GM23338 (cell line): ENCODE measurements around the gene ADAMTS14. TPM values are rescaled to one million over a fixed set of nuclear protein-coding genes. Genes with fewer than 3 reads are reported as not detected.

Source experiments
- ATAC-seq: fragments of 200-7000 bp; cut with Tn5 transposase; 3 replicates; pipeline ENCODE4 v1.9.1; 2020
- DNase-seq: peaks from one replicate; pipeline ENCODE4 v3.0.0-alpha.2; 2015; ENCODE audit warnings: low spot score
- H2AFZ ChIP-seq: fragments of 200-600 bp; sonication (generic); 2 replicates; pipeline ENCODE4 v1.8.0; 2016; ENCODE audit warnings: antibody characterized with exemption, mild to moderate bottlenecking, moderate library complexity
- H3F3A ChIP-seq: fragments of 200-600 bp; sonication (generic); replicated peaks from 2 replicates; pipeline ENCODE4 v1.8.0; 2017; ENCODE audit warnings: antibody characterized with exemption, mixed run types, low read depth
- H3K27ac ChIP-seq: fragments of 200-600 bp; sonication (generic); 2 replicates; pipeline ENCODE4 v1.6.1; 2016; ENCODE audit warnings: low read depth
- H3K27me3 ChIP-seq: fragments of 200-600 bp; sonication (generic); 2 replicates; pipeline ENCODE4 v1.8.0; 2016; ENCODE audit warnings: mild to moderate bottlenecking, mixed run types, moderate library complexity; ENCODE audit not compliant: insufficient read depth
- H3K36me3 ChIP-seq: fragments of 200-600 bp; sonication (generic); 2 replicates; pipeline ENCODE4 v1.8.0; 2016; ENCODE audit warnings: mild to moderate bottlenecking; ENCODE audit not compliant: insufficient read depth
- H3K4me1 ChIP-seq: fragments of 200-600 bp; sonication (generic); 2 replicates; pipeline ENCODE4 v1.8.0; 2016; ENCODE audit warnings: mild to moderate bottlenecking, moderate library complexity; ENCODE audit not compliant: insufficient read depth
- H3K4me2 ChIP-seq: fragments of 200-600 bp; sonication (generic); 2 replicates; pipeline ENCODE4 v1.7.1; 2017; ENCODE audit warnings: mixed run types
- H3K4me3 ChIP-seq: fragments of 200-600 bp; sonication (generic); 2 replicates; pipeline ENCODE4 v1.6.1; 2016; ENCODE audit warnings: mixed run types
- H3K79me2 ChIP-seq: fragments of 200-600 bp; sonication (generic); replicated peaks from 2 replicates; pipeline ENCODE4 v1.8.0; 2017; ENCODE audit warnings: mild to moderate bottlenecking; ENCODE audit not compliant: insufficient read depth
- H3K9me2 ChIP-seq: fragments of 200-600 bp; sonication (generic); 2 replicates; pipeline ENCODE4 v1.8.0; 2017; ENCODE audit not compliant: insufficient read depth
- H4K20me1 ChIP-seq: fragments of 200-600 bp; sonication (generic); replicated peaks from 2 replicates; pipeline ENCODE4 v1.8.0; 2017; ENCODE audit warnings: mild to moderate bottlenecking; ENCODE audit not compliant: insufficient read depth
- H3K27ac Mint-ChIP-seq: 2 replicates; pipeline ENCODE4 v1.8.0; 2020; ENCODE audit warnings: inconsistent platforms, mild to moderate bottlenecking, moderate library complexity, mixed read lengths
- H3K27me3 Mint-ChIP-seq: 3 replicates; pipeline ENCODE4 v1.8.0; 2022; ENCODE audit warnings: low read depth, mild to moderate bottlenecking, moderate library complexity, mixed read lengths, inconsistent platforms; ENCODE audit not compliant: insufficient read depth, poor library complexity
- H3K36me3 Mint-ChIP-seq: 3 replicates; pipeline ENCODE4 v1.8.0; 2021; ENCODE audit warnings: low read depth, mild to moderate bottlenecking, inconsistent platforms, moderate library complexity, mixed read lengths
- H3K4me1 Mint-ChIP-seq: 3 replicates; pipeline ENCODE4 v1.8.0; 2020; ENCODE audit warnings: mild to moderate bottlenecking, inconsistent platforms, mixed read lengths
- H3K4me3 Mint-ChIP-seq: 3 replicates; pipeline ENCODE4 v1.8.0; 2021; ENCODE audit warnings: moderate library complexity, mild to moderate bottlenecking, inconsistent platforms, mixed read lengths
- H3K9me3 Mint-ChIP-seq: 3 replicates; pipeline ENCODE4 v1.8.0; 2020; ENCODE audit warnings: moderate library complexity, mild to moderate bottlenecking, inconsistent platforms, mixed read lengths
- CREB1 ChIP-seq: fragments of 250-450 bp; sonication (Bioruptor Pico); IDR thresholded peaks from 2 replicates; pipeline ENCODE4 v1.5.0; 2020; ENCODE audit warnings: low read depth, mild to moderate bottlenecking, moderate library complexity
- ETS1 ChIP-seq: IDR thresholded peaks from 2 replicates; pipeline ENCODE4 v1.6.1; 2016; ENCODE audit warnings: antibody characterized with exemption
- EZH2 ChIP-seq: fragments of 200-600 bp; sonication (generic); IDR thresholded peaks from one replicate; pipeline ENCODE4 v1.8.0; 2017; ENCODE audit warnings: antibody characterized with exemption, mild to moderate bottlenecking, low read depth; ENCODE audit not compliant: unreplicated experiment
- EZH2phosphoT487 ChIP-seq: fragments of 200-600 bp; sonication (generic); IDR thresholded peaks from one replicate; pipeline ENCODE4 v1.8.1; 2018; ENCODE audit warnings: antibody characterized with exemption; ENCODE audit not compliant: unreplicated experiment
- JUNB ChIP-seq: IDR thresholded peaks from one replicate; pipeline ENCODE4 v1.6.1; 2016; ENCODE audit warnings: antibody characterized with exemption; ENCODE audit not compliant: unreplicated experiment
- NANOG ChIP-seq: IDR thresholded peaks from 2 replicates; pipeline ENCODE4 v1.6.1; 2016; ENCODE audit warnings: antibody characterized with exemption, borderline replicate concordance
- POLR2AphosphoS5 ChIP-seq: IDR thresholded peaks from 2 replicates; pipeline ENCODE4 v1.6.1; 2016; ENCODE audit warnings: antibody characterized with exemption, low read depth
- REST ChIP-seq: IDR thresholded peaks from one replicate; pipeline ENCODE4 v1.6.1; 2018; ENCODE audit warnings: antibody characterized with exemption; ENCODE audit not compliant: unreplicated experiment
- STAT1 ChIP-seq: IDR thresholded peaks from one replicate; pipeline ENCODE4 v1.6.1; 2016; ENCODE audit warnings: antibody characterized with exemption; ENCODE audit not compliant: unreplicated experiment
- ZNF114 ChIP-seq: fragments of 250-450 bp; sonication (Bioruptor Pico); IDR thresholded peaks from 2 replicates; pipeline ENCODE4 v1.5.0; 2020; ENCODE audit warnings: mild to moderate bottlenecking, moderate library complexity
- ZNF331 ChIP-seq: fragments of 250-450 bp; sonication (Bioruptor Pico); IDR thresholded peaks from 2 replicates; pipeline ENCODE4 v1.5.0; 2020; ENCODE audit warnings: low read depth, mild to moderate bottlenecking, moderate library complexity
- polyA plus RNA-seq: library from polyadenylated mRNA; unstranded; fragments of >200 nt; fragmentation: Nextera tagmentation; extraction: Ambion mirVana; gene quantifications from 2 replicates; pipeline ENCODE4 v1.2.1, GENCODE V29; 2016
- total RNA-seq: library from RNA; depleted of rRNA; stranded (reverse); fragments of >200 nt; shearing (Covaris generic); gene quantifications from 2 replicates; pipeline ENCODE4 v1.2.3, GENCODE V29; 2014
- TF ChIP-seq, protein P1 (sequence below), 2 experiments: fragments of 200-600 bp in 1 of 2; sonication (generic) in 1 of 2; conservative IDR thresholded peaks; 2 replicates each; pipeline versions ENCODE4 v1.5.1 to v1.6.1; 2016 to 2017; ENCODE audit warnings: antibody characterized with exemption in 2 of 2, low read depth in 2 of 2, mild to moderate bottlenecking in 2 of 2, moderate library complexity in 1 of 2
- TF ChIP-seq, protein P2 (sequence below): fragments of 250-450 bp; sonication (Bioruptor Pico); IDR thresholded peaks from 2 replicates; pipeline ENCODE4 v1.5.0; 2020; ENCODE audit warnings: mild to moderate bottlenecking, moderate library complexity

ADAMTS14 gene
- total and polyA plus RNA-seq, 2 experiments from 2014 or later = 1.9 to 2.1 TPM

- ATAC-seq (no peak), DNase-seq (no peak)
- peaks cover 1% of the 10 kb centered on the region; the same call in 1 of the 3 replicates for H3K36me3 Mint-ChIP-seq
- TF ChIP-seq EZH2 (no peak), ZNF114 (CRISPR knock-in tag) (no peak), CREB1 (CRISPR knock-in tag) (no peak), REST (no peak), ZNF331 (CRISPR knock-in tag) (no peak), POLR2AphosphoS5 (no peak), ETS1 (no peak), NANOG (no peak), STAT1 (no peak), EZH2phosphoT487 (no peak), JUNB (no peak)
- TF ChIP-seq, protein P1, sequence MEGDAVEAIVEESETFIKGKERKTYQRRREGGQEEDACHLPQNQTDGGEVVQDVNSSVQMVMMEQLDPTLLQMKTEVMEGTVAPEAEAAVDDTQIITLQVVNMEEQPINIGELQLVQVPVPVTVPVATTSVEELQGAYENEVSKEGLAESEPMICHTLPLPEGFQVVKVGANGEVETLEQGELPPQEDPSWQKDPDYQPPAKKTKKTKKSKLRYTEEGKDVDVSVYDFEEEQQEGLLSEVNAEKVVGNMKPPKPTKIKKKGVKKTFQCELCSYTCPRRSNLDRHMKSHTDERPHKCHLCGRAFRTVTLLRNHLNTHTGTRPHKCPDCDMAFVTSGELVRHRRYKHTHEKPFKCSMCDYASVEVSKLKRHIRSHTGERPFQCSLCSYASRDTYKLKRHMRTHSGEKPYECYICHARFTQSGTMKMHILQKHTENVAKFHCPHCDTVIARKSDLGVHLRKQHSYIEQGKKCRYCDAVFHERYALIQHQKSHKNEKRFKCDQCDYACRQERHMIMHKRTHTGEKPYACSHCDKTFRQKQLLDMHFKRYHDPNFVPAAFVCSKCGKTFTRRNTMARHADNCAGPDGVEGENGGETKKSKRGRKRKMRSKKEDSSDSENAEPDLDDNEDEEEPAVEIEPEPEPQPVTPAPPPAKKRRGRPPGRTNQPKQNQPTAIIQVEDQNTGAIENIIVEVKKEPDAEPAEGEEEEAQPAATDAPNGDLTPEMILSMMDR (conservative IDR thresholded peaks at IDR 0.05; ENCODE audit: low read depth in 2 of 2) = no peak
- TF ChIP-seq, protein P2, sequence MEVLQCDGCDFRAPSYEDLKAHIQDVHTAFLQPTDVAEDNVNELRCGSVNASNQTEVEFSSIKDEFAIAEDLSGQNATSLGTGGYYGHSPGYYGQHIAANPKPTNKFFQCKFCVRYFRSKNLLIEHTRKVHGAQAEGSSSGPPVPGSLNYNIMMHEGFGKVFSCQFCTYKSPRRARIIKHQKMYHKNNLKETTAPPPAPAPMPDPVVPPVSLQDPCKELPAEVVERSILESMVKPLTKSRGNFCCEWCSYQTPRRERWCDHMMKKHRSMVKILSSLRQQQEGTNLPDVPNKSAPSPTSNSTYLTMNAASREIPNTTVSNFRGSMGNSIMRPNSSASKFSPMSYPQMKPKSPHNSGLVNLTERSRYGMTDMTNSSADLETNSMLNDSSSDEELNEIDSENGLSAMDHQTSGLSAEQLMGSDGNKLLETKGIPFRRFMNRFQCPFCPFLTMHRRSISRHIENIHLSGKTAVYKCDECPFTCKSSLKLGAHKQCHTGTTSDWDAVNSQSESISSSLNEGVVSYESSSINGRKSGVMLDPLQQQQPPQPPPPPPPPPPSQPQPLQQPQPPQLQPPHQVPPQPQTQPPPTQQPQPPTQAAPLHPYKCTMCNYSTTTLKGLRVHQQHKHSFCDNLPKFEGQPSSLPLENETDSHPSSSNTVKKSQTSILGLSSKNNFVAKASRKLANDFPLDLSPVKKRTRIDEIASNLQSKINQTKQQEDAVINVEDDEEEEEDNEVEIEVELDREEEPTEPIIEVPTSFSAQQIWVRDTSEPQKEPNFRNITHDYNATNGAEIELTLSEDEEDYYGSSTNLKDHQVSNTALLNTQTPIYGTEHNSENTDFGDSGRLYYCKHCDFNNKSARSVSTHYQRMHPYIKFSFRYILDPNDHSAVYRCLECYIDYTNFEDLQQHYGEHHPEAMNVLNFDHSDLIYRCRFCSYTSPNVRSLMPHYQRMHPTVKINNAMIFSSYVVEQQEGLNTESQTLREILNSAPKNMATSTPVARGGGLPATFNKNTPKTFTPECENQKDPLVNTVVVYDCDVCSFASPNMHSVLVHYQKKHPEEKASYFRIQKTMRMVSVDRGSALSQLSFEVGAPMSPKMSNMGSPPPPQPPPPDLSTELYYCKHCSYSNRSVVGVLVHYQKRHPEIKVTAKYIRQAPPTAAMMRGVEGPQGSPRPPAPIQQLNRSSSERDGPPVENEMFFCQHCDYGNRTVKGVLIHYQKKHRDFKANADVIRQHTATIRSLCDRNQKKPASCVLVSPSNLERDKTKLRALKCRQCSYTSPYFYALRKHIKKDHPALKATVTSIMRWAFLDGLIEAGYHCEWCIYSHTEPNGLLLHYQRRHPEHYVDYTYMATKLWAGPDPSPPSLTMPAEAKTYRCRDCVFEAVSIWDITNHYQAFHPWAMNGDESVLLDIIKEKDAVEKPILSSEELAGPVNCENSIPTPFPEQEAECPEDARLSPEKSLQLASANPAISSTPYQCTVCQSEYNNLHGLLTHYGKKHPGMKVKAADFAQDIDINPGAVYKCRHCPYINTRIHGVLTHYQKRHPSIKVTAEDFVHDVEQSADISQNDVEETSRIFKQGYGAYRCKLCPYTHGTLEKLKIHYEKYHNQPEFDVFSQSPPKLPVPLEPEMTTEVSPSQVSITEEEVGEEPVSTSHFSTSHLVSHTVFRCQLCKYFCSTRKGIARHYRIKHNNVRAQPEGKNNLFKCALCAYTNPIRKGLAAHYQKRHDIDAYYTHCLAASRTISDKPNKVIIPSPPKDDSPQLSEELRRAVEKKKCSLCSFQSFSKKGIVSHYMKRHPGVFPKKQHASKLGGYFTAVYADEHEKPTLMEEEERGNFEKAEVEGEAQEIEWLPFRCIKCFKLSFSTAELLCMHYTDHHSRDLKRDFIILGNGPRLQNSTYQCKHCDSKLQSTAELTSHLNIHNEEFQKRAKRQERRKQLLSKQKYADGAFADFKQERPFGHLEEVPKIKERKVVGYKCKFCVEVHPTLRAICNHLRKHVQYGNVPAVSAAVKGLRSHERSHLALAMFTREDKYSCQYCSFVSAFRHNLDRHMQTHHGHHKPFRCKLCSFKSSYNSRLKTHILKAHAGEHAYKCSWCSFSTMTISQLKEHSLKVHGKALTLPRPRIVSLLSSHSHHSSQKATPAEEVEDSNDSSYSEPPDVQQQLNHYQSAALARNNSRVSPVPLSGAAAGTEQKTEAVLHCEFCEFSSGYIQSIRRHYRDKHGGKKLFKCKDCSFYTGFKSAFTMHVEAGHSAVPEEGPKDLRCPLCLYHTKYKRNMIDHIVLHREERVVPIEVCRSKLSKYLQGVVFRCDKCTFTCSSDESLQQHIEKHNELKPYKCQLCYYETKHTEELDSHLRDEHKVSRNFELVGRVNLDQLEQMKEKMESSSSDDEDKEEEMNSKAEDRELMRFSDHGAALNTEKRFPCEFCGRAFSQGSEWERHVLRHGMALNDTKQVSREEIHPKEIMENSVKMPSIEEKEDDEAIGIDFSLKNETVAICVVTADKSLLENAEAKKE (CRISPR knock-in tag) = no peak
- no peaks in the 10 kb centered on the region for H3K9me2 ChIP-seq
- H2AFZ ChIP-seq = no peak overlapping the region
- H3K27me3 ChIP-seq = no peaks in the 10 kb centered on the region
- H3K4me3 Mint-ChIP-seq = no peak overlapping the region
- H3K27ac Mint-ChIP-seq = no peak overlapping the region
- no peaks in the 10 kb centered on the region for H3K79me2 ChIP-seq
- no peak overlapping the region for H3K4me2 ChIP-seq
- H3K27ac ChIP-seq = no peak overlapping the region
- peaks cover 4% of the 10 kb centered on the region for H3K27me3 Mint-ChIP-seq
- no peaks in the 10 kb centered on the region for H3F3A ChIP-seq
- peaks cover 9% of the 10 kb centered on the region; the same call in 1 of the 2 replicates for H3K4me1 ChIP-seq
- peaks cover 19% of the 10 kb centered on the region for H3K4me1 Mint-ChIP-seq
- H3K9me3 Mint-ChIP-seq = peaks cover 4% of the 10 kb centered on the region; the same call in 2 of the 3 replicates
- no peak overlapping the region for H3K4me3 ChIP-seq
- 0 out of 2 replicates have a peak, but pooled peaks cover 3% of the 10 kb centered on the region for H4K20me1 ChIP-seq
- no peaks in the 10 kb centered on the region for H3K36me3 ChIP-seq
Observed at GRCh38 chr10:70694418-70695141, 22.3 kb downstream of the ADAMTS14 start.
